ENCODE measurements around the gene COL23A1.

The COL23A1 gene

DNA sequence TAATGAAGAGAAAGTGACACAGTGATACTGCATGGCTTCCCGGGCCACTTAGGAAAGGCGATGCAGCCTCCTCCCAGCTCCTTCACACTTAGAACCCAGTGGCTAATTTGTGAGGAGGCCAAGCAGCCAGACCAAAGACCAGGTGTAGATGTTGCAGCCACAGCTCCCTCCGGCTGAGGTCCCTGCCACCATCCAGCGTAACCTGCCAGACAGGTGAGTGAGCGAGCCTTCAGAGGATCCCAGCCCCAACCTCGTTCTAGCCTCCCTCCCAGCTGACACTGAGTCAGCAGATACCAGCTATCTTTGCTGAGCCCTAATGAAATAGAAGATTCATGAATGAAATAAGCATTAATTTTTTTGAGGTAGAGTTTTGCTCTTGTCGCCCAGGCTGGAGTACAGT lies 59.7 kb downstream of the COL23A1 start:
- DNase-seq, result no peak

- no peak for DNase-seq
These were observed 61.1 kb downstream of the COL23A1 start for GRCh38 chr5:178529080-178529479.

DNA sequence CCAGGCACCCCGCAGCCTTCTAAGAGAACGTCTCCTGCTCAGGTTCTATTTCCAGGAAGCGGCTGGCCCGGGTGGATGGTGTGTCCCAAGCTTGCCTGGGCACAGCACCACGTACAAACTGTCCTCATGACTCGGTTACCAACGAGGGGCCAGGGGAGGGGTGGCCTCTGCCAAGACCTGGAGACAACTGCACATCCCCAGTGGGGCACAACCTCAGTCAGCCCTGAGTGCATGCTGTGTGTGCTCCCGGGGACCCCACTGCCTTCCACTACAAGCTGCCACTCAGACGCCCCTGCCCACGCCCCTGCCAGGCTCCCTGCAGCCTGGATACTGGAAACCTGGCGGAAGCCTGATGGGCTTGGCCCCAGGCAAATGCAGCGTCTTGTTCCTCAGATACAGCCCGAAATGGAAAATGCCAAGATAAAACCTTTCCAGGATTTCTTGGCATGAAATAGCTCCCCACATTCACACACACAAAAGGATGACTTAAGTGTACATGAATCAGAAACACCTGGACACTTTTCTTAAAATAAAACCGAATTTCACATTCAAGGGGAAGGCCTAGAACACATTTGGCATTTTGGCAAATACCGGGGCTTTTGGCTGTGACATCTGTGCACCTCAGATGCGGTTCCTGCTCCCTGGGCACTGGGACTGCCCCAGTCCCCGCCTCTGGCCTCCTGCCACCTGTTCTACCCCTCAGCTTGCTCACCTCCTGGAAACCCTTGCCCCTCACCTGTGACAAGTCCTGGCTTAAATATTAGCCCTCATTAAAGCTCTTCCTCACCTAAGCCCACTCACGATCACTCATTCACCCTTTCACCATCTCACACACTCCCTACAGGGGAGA lies 62.5 kb downstream of the COL23A1 start:
- no peak for DNase-seq

DNA sequence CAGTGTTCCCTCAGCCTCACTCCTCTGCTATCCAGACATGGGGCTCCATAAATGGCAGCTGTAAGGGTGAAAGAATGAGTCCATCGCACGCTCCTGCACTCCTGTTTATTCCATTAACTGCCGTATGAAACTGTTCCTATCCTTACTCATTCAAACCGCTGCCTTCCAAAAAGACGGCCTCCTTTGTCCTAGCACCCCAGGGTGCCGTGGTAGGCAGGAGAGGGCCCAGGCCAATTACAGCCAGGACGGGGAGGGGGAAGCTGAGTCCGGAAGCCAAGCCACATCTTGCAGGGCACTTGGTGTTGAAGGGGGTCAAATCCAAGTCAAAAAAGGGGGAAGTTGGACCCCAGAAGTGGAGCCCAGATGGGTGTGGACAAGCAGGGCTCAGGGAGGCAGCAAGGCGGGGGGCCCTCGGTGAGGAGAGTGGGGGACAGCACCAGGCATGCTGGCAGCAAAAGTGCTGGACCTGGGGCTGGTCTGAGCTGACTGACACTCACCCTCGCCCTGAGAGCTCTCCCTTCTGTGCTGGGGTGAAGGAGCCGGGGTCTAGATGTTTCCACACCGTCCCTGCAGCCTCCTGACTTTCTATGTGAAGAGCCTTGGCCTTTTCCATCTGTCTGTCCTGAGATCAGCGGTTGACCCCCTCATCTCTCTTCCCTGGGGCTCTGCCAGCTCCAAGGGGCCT lies 63.3 kb downstream of the COL23A1 start:
- DNase-seq, result no peak

- no peak for DNase-seq
These were observed 64.1 kb downstream of the COL23A1 start for GRCh38 chr5:178525906-178526732.

- DNase-seq, result no peak
These were observed 65.9 kb downstream of the COL23A1 start for GRCh38 chr5:178524093-178524882.

GRCh38 chr5:178522361-178522760 lies 67.8 kb downstream of the COL23A1 start:
- DNase-seq, result no peak

GRCh38 chr5:178520851-178521250 lies 69.3 kb downstream of the COL23A1 start:
- DNase-seq, result no peak

- no peak for DNase-seq
These were observed 70.4 kb downstream of the COL23A1 start for GRCh38 chr5:178519804-178520203.

- no peak for DNase-seq
These were observed 71.0 kb downstream of the COL23A1 start for GRCh38 chr5:178519155-178519554.

GRCh38 chr5:178516504-178517235 lies 73.5 kb downstream of the COL23A1 start:
- no peak for DNase-seq

GRCh38 chr5:178515776-178516503 lies 74.3 kb downstream of the COL23A1 start:
- no peak for DNase-seq

DNA sequence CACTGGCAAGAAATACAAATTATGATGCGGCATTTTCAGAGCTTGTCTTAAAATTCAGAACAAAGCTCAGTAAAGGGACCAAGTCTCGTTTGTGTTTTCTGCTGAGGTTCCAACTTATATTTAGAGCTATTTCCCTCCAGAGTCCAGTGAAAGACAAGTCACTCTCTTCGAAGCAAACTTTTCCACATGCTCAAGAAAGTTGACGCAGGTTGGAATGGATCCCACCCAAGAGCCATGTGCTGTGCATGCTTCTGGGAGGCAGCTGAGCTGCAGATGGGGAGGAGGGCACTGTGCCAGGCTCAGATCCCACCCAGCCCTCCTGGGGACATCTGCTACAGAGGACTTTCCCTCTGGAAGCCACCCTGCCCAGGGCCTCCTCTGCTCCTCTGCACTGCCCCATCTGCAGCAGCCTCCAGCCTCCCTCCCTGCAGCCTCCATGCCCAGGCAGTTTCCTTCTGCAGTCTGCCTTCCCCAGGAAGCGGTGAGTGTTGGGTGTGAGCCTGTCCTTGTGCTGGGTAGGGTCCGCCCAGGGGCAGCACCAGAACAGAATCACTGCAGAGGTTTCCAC lies 75.3 kb downstream of the COL23A1 start:
- no peak for DNase-seq

GRCh38 chr5:178511172-178511571 lies 79.0 kb downstream of the COL23A1 start:
- DNase-seq, result no peak

DNA sequence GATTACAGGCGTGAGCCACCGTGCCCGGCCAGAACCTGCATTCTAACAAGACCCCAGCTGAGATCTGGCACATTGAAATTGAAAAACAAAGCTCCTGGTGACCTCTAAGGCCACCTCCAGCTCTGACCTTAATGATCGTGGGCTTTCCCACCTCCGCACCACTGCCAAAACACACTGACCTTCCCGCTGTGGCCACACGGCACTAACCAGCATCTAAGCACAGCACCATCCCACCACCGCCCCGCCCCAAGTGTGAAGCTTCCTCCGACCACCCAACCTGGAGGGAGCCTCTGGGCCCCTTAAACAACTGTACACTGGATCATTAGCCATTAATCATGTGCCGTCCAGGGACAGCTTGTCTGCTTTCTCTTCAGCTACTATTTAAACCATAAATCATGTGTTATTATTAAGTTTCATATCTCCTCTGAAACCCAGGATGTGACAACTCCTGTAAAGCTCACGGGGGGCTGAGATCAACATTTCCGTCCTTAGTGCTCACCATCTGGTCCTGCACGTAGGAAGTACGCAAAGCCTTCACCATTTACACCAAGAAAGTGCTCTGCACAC lies 80.6 kb downstream of the COL23A1 start:
- DNase-seq, result no peak

DNA sequence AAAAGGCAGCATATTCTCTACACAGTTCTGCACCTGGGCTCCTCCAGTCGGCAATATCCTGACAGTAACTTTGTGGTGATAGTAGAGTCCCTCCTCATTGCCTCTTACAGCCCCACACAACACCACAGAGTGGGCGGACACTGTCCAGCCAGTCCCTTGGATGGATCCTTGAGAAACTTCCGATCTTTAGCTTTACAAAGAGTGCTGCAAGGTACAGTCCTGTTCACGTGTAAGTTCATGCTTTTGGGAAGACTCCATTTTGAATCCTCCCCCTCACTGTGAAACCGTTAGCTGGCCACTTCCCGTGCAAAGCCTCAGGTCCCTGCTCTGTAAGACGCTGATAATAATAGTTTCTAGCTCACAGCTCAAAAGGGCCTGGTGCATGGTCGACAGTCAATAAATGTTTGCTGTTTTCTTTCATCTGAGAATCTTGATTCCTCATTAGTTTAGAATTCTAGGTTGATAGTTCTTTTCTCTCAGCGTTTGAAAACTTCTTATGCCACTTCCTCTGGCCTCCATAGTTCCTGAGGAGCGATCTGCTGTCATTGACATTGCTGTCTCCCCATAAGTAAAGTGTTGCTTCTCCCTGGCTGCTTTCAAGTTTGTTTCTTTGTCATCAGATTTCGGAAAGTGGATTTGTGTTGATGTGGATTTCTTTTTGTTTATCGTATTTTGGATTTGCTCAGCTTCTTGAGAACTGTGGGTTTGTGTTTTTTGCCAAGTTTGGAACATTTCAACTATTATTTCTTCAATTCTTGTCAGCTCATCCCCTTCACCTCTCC lies 82.9 kb downstream of the COL23A1 start:
- DNase-seq, result no peak

GRCh38 chr5:178505639-178506407 lies 84.4 kb downstream of the COL23A1 start:
- DNase-seq, result no peak

- DNase-seq, result no peak
These were observed 85.7 kb downstream of the COL23A1 start for GRCh38 chr5:178504340-178504960.

All from KG1 (cell line).